GM19239 (cell line): ENCODE measurements around the gene LRP1B.
"Not testable (repeated sequence)": the region's sequence is repeated elsewhere in the genome, so short reads cannot be mapped to it uniquely, and the experiment has no call there.

ENCODE experiments used
- DNase-seq: peaks from one replicate; pipeline ENCODE4 v3.0.0; 2011; ENCODE audit warnings: low spot score; ENCODE audit not compliant: insufficient read length
- FAIRE-seq: peaks from 2 replicates; lab custom pipeline; 2011; peaks lifted over from hg19 to GRCh38; lab: Jason Lieb, UNC

LRP1B gene

GRCh38 chr2:141021611-141022010, 1109.2 kb downstream of the LRP1B start:
- no peak for DNase-seq
- no peak for FAIRE-seq

- DNase-seq (no peak), FAIRE-seq (no peak)
These were observed 1109.7 kb downstream of the LRP1B start for GRCh38 chr2:141021109-141021508.

DNA sequence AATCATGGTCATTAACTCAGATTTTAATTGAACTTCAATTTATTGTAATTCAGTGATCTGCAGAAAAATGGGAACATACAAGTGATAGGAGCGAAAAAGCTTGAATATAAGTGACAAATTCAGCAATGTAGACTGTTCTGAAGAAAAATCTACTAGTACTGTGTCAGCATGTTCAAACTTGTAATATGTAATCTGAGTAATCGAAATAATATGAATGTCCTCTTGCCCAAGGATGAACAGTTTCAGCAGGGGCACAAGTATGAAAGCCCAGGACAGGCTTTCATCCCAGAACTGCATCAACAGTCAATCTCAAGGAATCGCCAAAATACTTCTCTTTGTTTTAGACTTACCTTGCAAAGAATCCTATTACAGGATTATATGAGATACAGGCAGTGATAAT, 1110.5 kb downstream of the LRP1B start:
- DNase-seq (no peak), FAIRE-seq (no peak)

- DNase-seq (no peak), FAIRE-seq (no peak)
These were observed 1115.3 kb downstream of the LRP1B start for GRCh38 chr2:141015341-141016047.

GRCh38 chr2:141003967-141004657, 1126.7 kb downstream of the LRP1B start:
- DNase-seq: no peak
- FAIRE-seq: no peak

GRCh38 chr2:141001750-141002149, 1129.1 kb downstream of the LRP1B start:
- no peak for FAIRE-seq

GRCh38 chr2:140998577-140998976, 1132.2 kb downstream of the LRP1B start:
- FAIRE-seq (no peak), DNase-seq (no peak)

More at GRCh38 chr2:141001750-141002149, 1129.1 kb downstream of the LRP1B start:
- no peak for DNase-seq

DNA sequence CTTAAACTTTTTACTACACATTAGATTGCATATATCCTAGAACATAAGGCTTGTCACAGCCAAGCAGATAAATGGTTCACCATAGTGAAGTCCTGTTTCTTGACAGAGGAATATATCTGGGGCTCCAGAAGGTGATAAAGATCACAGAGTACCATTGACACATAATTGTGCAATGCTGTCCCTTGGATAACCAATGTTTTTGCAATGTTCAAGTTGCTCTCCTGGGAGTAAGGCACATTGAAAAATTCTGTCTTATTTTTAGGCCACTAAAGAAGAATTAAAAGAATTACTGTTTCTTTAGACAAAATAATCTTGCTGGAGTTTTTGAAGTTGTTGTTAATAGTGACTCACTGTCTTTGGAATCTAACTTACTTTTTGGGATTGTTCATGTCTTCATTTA, 1132.8 kb downstream of the LRP1B start:
- FAIRE-seq (no peak), DNase-seq (no peak)

GRCh38 chr2:140994856-140995255, 1136.0 kb downstream of the LRP1B start:
- FAIRE-seq: no peak
- DNase-seq: no peak

- DNase-seq (no peak), FAIRE-seq (no peak)
These were observed 1140.4 kb downstream of the LRP1B start for GRCh38 chr2:140990416-140990815.

DNA sequence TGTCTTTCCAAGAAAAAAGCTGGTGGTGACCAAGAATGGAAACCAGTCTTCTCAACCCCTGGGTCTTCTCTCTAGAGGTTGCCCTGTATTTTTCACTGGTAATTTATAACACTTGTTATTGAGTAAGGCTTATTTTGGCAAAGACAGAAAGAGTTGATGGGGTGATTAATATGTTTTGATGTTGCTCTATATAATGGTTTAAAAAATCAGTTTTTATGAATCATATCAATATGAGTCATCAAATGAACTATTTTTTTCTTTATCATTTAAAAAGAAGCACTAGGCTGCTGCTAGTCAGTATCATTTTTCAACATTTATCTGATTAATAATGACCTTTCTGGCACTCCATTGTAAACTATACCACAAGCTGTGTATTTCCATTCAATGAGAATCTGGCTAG, 1142.2 kb downstream of the LRP1B start:
- no peak for DNase-seq
- no peak for FAIRE-seq

DNA sequence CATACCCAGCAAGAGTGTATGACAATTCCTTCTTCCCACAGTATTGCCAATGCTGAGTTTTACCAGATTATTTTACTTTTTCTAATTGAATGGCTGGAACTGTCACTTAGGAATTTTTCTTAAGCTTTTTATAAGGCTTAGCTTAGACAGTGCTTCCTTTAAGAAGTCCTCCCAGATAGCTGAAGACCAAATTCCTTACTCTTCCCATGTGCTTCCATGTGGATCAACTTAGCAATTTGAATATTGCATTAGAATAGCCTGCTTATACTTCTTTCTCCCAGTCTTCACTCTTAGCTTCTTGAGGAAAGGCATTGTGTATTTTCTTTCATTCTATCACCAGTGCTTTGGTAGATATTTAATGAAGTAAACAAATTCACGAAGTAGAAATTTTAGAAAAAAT, 1144.4 kb downstream of the LRP1B start:
- no peak for FAIRE-seq
- DNase-seq: no peak

DNA sequence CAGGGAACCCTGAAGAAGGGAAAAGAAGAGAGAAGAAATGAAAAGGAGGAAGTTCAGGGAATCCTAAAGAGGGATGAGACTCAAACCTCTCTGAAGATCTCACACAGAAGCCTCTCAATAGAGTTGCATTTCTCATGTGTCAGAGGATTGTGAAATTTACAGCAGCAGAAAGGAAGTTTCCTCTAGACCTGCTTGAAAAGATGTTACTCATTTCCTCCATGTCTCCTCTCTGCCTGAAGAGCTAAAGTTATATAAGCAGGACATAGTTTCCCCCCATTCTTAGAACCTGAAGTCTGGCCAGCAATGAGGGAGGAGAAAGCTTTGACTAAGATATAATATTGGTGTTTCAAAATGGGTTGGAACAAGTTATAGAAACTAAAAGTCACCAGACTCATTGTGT, 1155.6 kb downstream of the LRP1B start:
- DNase-seq: no peak
- no peak for FAIRE-seq

GRCh38 chr2:140972724-140973123, 1158.1 kb downstream of the LRP1B start:
- no peak for FAIRE-seq

DNA sequence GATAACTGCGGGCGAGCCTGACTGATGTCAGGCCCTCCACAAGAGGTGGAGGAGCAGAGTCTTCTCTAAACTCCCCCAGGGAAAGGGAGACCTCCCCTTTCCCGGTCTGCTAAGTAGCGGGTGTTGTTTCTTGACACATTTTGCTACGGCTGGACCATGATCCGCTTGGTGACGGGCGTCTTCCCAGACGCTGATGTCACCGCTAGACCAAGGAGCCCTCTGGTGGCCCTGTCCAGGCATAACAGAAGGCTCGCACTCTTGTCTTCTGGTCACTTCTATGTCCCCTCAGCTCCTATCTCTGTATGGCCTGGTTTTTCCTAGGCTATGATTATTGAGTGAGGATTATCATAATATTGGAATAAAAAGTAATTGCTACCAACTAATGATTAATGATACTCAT, 1166.5 kb downstream of the LRP1B start:
- not testable (repeated sequence) for FAIRE-seq, DNase-seq

More at GRCh38 chr2:140972724-140973123, 1158.1 kb downstream of the LRP1B start:
- DNase-seq: no peak

DNA sequence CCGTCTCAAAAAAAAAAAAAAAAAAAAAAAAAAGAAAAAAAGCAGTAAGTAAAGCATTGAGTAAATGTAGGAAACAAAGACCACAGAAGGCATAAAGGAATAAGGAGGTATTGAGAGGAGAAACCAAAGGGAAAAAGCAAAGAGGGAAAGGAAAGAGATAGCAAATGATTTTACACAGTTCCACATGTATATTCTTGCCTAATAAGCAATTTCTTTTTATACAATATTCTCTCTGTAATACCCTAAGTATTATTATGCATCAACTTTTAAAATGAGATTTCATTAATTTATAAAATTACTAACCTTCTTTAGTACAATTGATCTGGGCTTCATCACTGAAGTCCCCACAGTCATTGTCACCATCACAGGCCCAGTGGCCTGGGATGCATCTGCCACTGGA, 1180.9 kb downstream of the LRP1B start:
- FAIRE-seq: no peak
- DNase-seq: no peak

- no peak for DNase-seq
- FAIRE-seq: no peak
These were observed 1183.6 kb downstream of the LRP1B start for GRCh38 chr2:140947236-140947635.

GRCh38 chr2:140943867-140944266, 1186.9 kb downstream of the LRP1B start:
- DNase-seq: no peak
- no peak for FAIRE-seq

DNA sequence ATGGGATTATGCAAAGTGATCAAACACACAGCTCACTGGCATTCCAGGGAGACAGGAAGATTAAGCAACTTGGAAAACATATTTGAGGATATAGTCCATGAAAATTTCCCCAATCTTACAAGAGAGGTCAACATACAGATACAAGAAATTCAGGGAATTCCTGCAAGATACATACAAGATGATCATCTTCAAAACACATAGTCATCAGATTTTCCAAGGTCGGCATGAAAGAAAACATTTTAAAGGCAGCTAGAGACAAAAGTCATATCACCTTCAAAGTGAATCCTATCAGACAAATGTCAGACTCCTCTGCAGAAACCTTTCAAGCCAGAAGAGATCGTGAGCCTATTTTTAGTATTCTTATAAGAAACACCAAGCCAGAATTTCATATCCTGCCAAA, 1188.5 kb downstream of the LRP1B start:
- FAIRE-seq (no peak), DNase-seq (no peak)

GRCh38 chr2:140929849-140930248, 1201.0 kb downstream of the LRP1B start:
- FAIRE-seq (no peak), DNase-seq (no peak)

GRCh38 chr2:140918426-140918825, 1212.4 kb downstream of the LRP1B start:
- FAIRE-seq (no peak), DNase-seq (no peak)

DNA sequence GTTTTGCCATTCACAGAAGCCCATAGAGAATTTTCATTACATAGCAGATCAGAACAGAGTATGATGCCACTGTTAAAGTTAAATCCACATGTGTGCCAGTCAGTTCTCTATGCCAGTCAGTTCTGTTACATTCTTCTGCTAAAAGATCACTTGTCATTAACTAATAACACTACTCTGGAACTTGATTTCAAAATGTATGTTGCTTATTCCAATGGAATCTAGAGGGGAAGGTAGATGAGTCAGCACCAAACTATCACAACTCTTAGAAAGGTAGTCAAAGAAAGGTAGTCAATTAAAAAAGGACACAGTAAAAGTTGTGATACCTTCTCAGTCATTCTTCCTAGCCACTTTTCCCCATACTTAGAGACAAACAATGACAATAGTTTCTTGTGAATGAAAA, 1214.4 kb downstream of the LRP1B start:
- DNase-seq: no peak
- no peak for FAIRE-seq
